GM18951 (cell line): ENCODE measurements around the gene ZC2HC1C.

Experiments used
- POLR2A ChIP-seq: IDR thresholded peaks from 4 replicates; pipeline ENCODE4 v1.6.1; 2011; ENCODE audit warnings: mild to moderate bottlenecking; ENCODE audit not compliant: insufficient read length, insufficient read depth; ENCODE audit errors: extremely low read depth
- in situ Hi-C: fragments of 300-500 bp; cut with MboI; formaldehyde crosslinking; loops from one replicate; pipeline ENCODE4 v1.12.0; 2022; ENCODE audit warnings: low sequenced_read_pairs, mixed read lengths, inconsistent platforms; ENCODE audit not compliant: unreplicated experiment

The ZC2HC1C gene

DNA sequence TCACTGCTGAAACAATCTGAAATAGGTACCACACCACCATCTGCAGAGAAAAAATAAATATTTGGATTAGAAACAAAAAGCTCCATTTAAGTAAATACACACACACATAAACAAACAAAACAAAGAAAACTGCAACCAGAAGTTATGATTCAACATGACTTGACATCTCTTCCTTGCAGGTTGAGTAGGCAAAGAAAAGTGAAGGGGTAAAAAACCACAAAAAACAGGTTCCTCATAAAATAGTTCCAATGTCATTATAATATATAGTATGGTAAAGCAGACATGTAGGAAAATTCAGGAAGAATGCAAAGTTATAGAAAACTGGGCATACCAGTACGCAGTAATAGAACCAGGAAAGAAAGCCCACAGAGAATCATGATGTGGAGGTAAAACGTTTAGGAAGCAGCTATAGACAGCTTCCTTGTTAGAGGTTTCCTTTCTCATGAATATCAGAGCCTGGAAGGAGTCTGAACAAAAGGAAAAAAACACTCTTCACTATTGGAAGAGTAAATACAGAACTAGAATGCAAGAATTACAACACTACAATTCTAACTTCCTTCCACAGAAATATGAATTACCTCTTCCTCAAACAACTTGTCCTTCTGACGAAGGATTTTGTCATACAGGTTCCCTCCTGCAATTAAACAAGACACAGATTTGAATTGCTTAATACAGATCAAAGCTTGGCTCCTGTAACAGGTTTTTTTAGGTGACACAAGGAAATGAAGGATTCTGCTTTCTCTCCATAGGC, 51.3 kb downstream of the ZC2HC1C start:
- in situ Hi-C loops = no loop called here

DNA sequence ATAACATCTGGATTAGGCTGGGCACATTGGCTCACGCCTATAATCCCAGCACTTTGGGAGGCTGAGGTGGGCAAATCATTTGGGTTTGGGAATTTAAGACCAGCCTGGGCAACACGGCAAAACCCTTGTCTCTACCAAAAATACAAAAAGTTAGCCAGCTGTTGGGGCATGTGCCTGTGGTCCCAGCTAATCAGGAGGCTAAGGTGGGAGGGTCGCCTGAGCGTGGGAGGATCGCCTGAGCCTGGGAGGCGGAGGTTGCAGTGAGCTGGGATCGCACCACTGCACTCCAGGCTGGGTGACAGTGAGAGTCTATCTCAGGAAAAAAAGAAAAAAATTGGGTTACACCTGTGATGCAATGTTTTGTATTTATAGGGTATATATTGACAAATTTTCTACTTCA, 52.1 kb downstream of the ZC2HC1C start:
- TF ChIP-seq POLR2A = no peak
- in situ Hi-C loops = no loop called here

More for the DNA sequence above, 51.3 kb downstream of the ZC2HC1C start:
- TF ChIP-seq POLR2A = no peak

- in situ Hi-C loops = no loop called here
- no peak for TF ChIP-seq POLR2A
Observed at GRCh38 chr14:75123991-75124390, 54.5 kb downstream of the ZC2HC1C start.

DNA sequence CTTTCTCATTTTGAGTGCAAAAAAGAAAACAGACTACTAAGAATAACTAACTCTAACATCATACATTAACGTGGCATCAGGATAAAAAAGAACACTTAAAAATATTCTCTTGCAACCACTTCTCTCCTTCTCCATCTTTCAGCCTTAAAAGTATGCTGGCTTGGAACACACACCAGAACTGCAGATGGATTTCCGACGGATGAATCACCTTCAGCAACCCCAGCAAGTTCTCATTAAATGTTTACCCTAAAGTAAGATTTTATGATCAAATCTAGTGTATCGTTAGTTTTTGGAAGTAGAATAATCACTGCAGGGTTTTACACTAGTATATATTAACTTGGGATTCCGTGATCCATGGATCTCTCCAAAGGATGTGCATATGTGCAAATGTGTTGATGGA, 56.2 kb downstream of the ZC2HC1C start:
- no peak for TF ChIP-seq POLR2A
- in situ Hi-C loops = loop anchor here (5.0 to 25.0 kb wide), 3 partner anchors 172 to 537 kb away; partner anchors contain the start of genes ERG28 and TTLL5

DNA sequence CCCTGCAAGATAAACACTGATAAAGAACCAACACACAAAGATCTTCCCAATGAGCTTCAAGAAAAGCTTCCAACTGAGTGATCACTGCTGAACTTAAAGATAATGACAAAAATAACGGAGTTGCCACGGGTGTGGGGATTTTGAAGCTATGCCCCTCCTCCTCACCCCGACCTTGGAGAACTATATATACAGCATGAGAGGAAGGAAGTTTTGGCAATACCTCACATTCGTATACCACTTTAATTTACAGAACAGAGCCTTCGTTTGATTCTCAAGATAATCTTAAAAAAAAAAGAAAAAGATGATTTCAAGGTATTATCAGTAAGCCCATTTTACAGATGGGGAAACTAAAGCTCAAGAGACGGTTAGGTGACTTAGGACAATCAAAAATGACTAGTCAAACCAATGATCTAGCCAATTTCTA, 56.7 kb downstream of the ZC2HC1C start:
- TF ChIP-seq POLR2A = no peak
- in situ Hi-C loops = loop anchor here (5.0 to 25.0 kb wide), 3 partner anchors 171 to 536 kb away; partner anchors contain the start of genes ERG28 and TTLL5

- peak; percentile 97 for TF ChIP-seq POLR2A
- in situ Hi-C loops = loop anchor here (5.0 to 25.0 kb wide), 3 partner anchors 170 to 535 kb away; partner anchors contain the start of genes ERG28 and TTLL5
Observed at GRCh38 chr14:75126679-75127473, 57.4 kb downstream of the ZC2HC1C start, which contains the start of gene NEK9. TSS of gene NEK9 (minus strand) at chr14:75127048. CDS start at chr14:75126921, 127 bp downstream.

DNA sequence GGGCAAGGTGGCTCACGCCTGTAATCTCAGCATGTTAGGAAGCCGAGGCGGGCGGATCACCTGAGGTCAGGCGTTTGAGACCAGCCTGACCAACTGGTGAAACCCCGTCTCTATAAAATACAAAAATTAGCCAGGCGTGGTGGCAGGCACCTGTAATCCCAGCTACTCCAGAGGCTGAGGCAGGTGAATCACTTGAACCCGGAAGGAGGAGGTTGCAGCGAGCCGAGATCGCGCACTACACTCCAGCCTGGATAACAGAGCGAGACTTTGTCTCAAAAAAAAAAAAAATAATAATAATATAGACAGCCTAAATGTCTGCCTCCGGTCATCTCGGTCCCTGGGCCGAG, 58.0 kb downstream of the ZC2HC1C start:
- in situ Hi-C loops = loop anchor here (5.0 to 25.0 kb wide), 3 partner anchors 170 to 535 kb away; partner anchors contain the start of genes ERG28 and TTLL5

- in situ Hi-C loops = loop anchor here (5.0 to 25.0 kb wide), 3 partner anchors 169 to 534 kb away; partner anchors contain the start of genes ERG28 and TTLL5
- TF ChIP-seq POLR2A = no peak
Observed at GRCh38 chr14:75127903-75128595, 58.6 kb downstream of the ZC2HC1C start.

DNA sequence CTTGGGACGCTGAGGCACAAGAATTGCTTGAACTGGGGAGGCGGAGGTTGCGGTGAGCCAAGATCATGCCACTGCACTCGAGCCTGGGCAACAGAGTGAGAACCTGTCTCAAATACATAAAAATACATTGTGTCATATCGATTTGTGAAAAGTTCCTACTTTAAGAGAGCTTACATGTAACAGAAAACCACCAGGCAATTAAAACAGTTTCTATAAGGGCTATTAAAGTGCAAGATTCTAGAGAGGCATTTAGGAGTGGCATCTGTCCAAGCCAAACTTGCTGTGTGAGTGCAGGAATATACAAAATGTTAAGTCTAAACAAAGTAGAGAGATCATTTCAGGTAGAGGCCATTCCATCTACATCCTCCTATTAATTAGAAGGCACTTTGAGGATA, 59.2 kb downstream of the ZC2HC1C start:
- in situ Hi-C loops = loop anchor here (5.0 to 25.0 kb wide), 3 partner anchors 169 to 534 kb away; partner anchors contain the start of genes ERG28 and TTLL5
- TF ChIP-seq POLR2A = no peak
